NT2/D1 (cell line): ENCODE measurements around the gene RESP18.

Experiments used
- SUZ12 ChIP-seq: IDR thresholded peaks from 2 replicates; pipeline ENCODE4 v1.6.1; 2011; ENCODE audit not compliant: insufficient read length, insufficient read depth; ENCODE audit errors: extremely low read depth
- YY1 ChIP-seq: IDR thresholded peaks from 2 replicates; pipeline ENCODE4 v1.6.1; 2011; ENCODE audit not compliant: insufficient read length, insufficient read depth
- ZNF274 ChIP-seq: IDR thresholded peaks from 2 replicates; pipeline ENCODE4 v1.6.1; 2011; ENCODE audit warnings: mild to moderate bottlenecking, low read depth, low read length

- no peak for TF ChIP-seq YY1
- TF ChIP-seq SUZ12 = no peak
- no peak for TF ChIP-seq ZNF274
Measured at GRCh38 chr2:219300022-219300421, 32.5 kb downstream of the RESP18 start.
